Measurements from ENCODE around the gene PLCG2. TPM values are rescaled to one million over a fixed set of nuclear protein-coding genes. Genes with fewer than 3 reads are reported as not detected.
A peak's percentile ranks its signal among the peaks of the same experiment; 100 is the strongest.

Gene PLCG2
- total and polyA plus RNA-seq, 9 donors = 3.3 to 16.4 (median 5.6) TPM

DNA sequence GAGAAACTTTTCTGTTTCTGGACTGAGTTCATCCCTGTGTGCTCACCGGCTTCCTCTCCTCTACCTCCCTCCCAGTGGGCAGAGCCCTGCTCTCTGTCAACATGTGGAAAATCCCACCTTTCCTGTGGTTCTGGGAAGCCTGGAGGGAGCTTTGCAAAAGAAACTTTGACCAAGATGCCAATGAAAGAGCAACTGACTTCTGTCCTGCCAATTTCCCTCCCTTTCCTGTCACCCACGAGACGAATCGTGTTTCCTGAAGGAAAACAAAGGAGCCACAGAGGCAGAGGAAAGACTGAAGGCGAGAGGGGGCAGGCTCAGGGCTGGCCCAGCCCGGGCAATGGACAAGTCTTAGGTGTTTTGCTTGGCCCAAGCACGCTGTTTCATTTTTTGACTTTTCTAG lies 82.8 kb downstream of the PLCG2 start:
- Histone ChIP-seq H3K27me3 (no peaks in the 10 kb centered on the region), H3K4me1 (ENCODE audit: insufficient read depth) (no peaks in the 10 kb centered on the region), H3K36me3 (no peaks in the 10 kb centered on the region), H3K4me3 (no peak overlapping the region), H3K9me3 (no peaks in the 10 kb centered on the region), H3K27ac (no peak overlapping the region)
- intact Hi-C loops (cut with DNase I) = no loop called here
- TF ChIP-seq EP300 (IDR thresholded peaks at IDR 0.05) = no peak
- TF ChIP-seq POLR2A (IDR thresholded peaks at IDR 0.05) = no peak
- DNase-seq = no peak
- WGBS, 3 donors = 40 to 48% (median 43%) methylated on average over 7 of the region's 7 CpGs

- Histone ChIP-seq H3K4me3 (no peak overlapping the region), H3K9me3 (no peaks in the 10 kb centered on the region), H3K36me3 (no peaks in the 10 kb centered on the region), H3K4me1 (ENCODE audit: insufficient read depth) (no peaks in the 10 kb centered on the region), H3K27ac (no peak overlapping the region), H3K27me3 (no peaks in the 10 kb centered on the region)
- DNase-seq = no peak
- no peak for TF ChIP-seq POLR2A (IDR thresholded peaks at IDR 0.05)
- TF ChIP-seq, protein P1, sequence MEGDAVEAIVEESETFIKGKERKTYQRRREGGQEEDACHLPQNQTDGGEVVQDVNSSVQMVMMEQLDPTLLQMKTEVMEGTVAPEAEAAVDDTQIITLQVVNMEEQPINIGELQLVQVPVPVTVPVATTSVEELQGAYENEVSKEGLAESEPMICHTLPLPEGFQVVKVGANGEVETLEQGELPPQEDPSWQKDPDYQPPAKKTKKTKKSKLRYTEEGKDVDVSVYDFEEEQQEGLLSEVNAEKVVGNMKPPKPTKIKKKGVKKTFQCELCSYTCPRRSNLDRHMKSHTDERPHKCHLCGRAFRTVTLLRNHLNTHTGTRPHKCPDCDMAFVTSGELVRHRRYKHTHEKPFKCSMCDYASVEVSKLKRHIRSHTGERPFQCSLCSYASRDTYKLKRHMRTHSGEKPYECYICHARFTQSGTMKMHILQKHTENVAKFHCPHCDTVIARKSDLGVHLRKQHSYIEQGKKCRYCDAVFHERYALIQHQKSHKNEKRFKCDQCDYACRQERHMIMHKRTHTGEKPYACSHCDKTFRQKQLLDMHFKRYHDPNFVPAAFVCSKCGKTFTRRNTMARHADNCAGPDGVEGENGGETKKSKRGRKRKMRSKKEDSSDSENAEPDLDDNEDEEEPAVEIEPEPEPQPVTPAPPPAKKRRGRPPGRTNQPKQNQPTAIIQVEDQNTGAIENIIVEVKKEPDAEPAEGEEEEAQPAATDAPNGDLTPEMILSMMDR (IDR thresholded peaks at IDR 0.05) = no peak
- TF ChIP-seq EP300 (IDR thresholded peaks at IDR 0.05) = no peak
- 50 to 55% (median 52%) methylated on average over 8 of the region's 8 CpGs for WGBS, 3 donors
- intact Hi-C loops (cut with DNase I) = no loop called here
Measured at GRCh38 chr16:81863630-81864352, 84.7 kb downstream of the PLCG2 start.

GRCh38 chr16:81864646-81865382 lies 85.7 kb downstream of the PLCG2 start:
- Histone ChIP-seq H3K9me3 (no peaks in the 10 kb centered on the region), H3K27ac (no peak overlapping the region), H3K36me3 (no peaks in the 10 kb centered on the region), H3K27me3 (no peaks in the 10 kb centered on the region), H3K4me3 (no peak overlapping the region), H3K4me1 (ENCODE audit: insufficient read depth) (no peaks in the 10 kb centered on the region)
- WGBS, 3 donors = 28 to 29% (median 28%) methylated on average over 14 of the region's 14 CpGs
- intact Hi-C loops (cut with DNase I) = no loop called here
- TF ChIP-seq EP300 (IDR thresholded peaks at IDR 0.05) (no peak), POLR2A (IDR thresholded peaks at IDR 0.05) (no peak)
- TF ChIP-seq, protein P1 (IDR thresholded peaks at IDR 0.05) = no peak
- DNase-seq = no peak

- no peak overlapping the region for H3K27ac ChIP-seq
- intact Hi-C loops (cut with DNase I) = no loop called here
- peak in 3 of 5 donors; percentile 23 to 36 (median 35) for DNase-seq
Measured at GRCh38 chr16:81866820-81867440, 87.8 kb downstream of the PLCG2 start.

More at GRCh38 chr16:81866820-81867440, 87.8 kb downstream of the PLCG2 start:
- H3K4me3 ChIP-seq = no peak overlapping the region
- H3K36me3 ChIP-seq = no peaks in the 10 kb centered on the region
- H3K9me3 ChIP-seq = no peaks in the 10 kb centered on the region
- no peaks in the 10 kb centered on the region for H3K27me3 ChIP-seq
- H3K4me1 ChIP-seq (ENCODE audit: insufficient read depth) = no peaks in the 10 kb centered on the region
- WGBS, 3 donors = 53 to 73% (median 60%) methylated on average over 10 of the region's 10 CpGs
- TF ChIP-seq, protein P1 (IDR thresholded peaks at IDR 0.05) = no peak
- no peak for TF ChIP-seq POLR2A (IDR thresholded peaks at IDR 0.05)
- TF ChIP-seq EP300 (IDR thresholded peaks at IDR 0.05) = no peak

Data from ovary (tissue), 9 donors.